Dermis blood vessel endothelial cell (primary cell): ENCODE results near the gene BROX. TPM values are rescaled to one million over a fixed set of nuclear protein-coding genes. Genes with fewer than 3 reads are reported as not detected.
"Not testable (repeated sequence)": the region's sequence is repeated elsewhere in the genome, so short reads cannot be mapped to it uniquely, and the experiment has no call there.

ENCODE experiments used
- DNase-seq: peaks from one replicate; pipeline ENCODE4 v3.0.0; 2010
- total RNA-seq: library from RNA; depleted of rRNA; stranded (reverse); fragments of >200 nt; gene quantifications from 2 replicates; pipeline ENCODE4 v1.2.3, GENCODE V29; 2014

BROX gene, protein sequence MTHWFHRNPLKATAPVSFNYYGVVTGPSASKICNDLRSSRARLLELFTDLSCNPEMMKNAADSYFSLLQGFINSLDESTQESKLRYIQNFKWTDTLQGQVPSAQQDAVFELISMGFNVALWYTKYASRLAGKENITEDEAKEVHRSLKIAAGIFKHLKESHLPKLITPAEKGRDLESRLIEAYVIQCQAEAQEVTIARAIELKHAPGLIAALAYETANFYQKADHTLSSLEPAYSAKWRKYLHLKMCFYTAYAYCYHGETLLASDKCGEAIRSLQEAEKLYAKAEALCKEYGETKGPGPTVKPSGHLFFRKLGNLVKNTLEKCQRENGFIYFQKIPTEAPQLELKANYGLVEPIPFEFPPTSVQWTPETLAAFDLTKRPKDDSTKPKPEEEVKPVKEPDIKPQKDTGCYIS
- total RNA-seq = 46.6 and 63.0 TPM in 2 replicates

DNA sequence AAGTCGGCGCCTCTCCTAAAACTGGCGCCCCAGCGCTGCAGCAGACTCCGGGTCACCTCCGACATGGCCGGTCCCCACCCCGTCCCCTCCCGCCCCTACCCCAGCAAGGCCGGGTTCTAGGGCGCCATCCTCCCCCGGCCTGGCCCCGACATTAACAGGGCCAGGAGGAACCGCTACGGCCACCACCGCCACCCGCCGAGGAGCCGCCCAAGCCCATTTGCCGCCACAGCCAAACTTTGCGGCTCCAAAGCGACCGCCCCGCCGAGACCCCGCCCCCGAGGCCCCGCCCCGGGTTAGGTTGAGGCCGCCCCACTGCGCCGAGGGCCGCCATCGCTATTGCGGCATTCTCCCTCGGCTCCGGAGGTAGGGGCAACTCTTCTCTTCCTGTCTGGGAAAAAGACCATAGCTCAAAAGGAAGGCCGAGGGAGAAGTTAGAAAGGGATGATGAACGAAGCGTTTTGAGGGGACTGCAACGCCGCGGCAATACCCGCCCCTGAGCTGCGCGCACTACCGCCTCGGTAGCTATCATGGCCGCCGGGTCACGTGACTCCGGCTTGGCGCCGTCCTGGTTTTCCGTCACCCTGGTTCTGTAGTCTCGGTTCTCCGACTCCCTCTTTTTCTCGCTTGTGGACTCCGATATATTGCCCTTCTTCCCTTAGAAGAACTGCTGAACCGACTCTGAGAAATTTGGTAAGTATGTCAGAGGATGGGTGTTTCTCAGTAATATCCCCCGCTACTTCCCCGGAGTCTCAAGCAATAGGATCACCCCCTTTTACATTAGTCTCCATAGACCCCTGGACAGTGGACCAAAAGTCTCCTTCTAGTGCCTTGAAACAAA is at the start of gene BROX, which contains the start of gene AIDA:
TSS of gene BROX (plus strand) at position 312 of the 838 bp plus-strand sequence. CDS start 3,136 bp downstream, outside the sequence.
TSS of gene AIDA (minus strand) at position 239 of the 838 bp plus-strand sequence. CDS start at position 65, 174 bp downstream.
- DNase-seq = peak; percentile 90

DNA sequence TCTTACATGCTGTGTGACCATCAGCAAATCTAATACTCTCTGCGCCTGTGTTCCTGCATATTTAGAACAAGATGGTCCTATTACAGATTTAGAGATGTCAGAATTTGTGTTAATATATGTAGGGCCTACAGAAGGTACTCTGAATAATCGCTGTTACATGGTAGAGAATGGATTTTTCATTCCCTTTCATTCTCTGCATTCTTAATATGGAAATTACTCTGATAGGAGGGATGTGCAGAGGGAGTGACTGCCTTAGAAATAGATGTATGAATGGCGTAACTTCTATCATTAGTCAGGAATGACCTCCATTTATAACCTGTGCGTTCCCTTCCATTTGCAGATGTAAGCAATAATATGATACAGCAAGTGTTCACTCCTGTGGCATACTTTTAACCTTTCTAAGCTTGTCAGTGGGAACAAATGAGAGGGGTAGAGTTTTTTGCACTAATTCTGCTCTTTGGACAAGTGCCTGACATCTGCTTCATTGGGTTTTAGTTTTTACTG is 48.9 kb upstream of the BROX start:
- no peak for DNase-seq

DNA sequence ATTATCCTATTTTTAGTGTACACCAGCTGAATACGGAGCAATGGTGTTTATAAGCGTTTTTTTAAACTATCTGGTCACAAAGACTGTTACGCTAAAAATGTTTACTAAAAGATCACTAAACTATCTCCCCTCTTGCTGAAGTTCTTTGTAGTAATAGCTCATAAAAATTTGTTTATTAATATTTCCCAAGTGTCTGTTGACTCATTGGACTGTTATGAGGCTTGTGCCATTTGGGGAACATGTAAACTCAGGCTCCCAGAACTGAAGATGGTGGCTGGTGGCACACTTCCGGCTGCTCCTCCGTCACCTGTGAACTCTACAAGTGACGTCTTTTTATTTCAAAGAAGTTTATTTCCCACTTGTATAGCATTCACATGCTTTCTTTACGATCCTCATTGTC is 46.4 kb upstream of the BROX start:
- no peak for DNase-seq

DNA sequence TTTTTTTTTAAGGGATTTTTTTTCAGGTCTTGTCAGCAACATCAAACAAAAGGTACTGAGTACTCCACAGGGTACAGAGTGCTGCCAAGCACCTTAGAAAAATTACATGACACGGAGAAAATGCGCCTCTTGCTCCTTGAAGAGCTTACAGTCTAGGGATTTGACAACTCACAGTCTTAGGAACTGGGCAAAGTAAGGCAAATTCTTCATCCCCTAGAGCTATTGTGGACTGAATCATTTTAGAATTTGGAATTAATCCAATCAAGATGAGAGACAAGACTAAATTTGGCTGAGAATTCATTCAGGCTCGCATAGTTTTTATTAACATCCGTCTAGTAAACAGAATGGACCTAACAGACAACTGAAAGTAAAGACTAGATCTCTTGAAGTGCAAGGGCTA is 44.2 kb upstream of the BROX start:
- DNase-seq = not testable (repeated sequence)

DNA sequence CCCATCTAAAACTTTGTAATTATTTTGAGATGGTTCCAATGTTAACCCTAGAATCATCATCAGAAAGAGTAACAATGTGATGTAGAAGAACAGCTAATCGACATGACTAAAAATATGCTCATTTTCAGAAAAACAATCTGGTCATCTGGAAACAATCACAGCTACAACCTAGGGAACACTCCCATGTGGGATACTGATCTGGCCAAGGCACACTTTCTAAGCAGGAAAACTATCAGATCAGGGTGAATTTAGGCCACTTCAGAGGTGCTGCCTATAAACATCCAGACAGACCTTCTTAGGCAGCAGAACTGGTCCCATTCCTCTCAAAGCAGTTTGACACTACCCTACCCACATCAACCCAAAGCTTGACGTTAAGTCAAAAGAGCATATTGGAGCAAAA is 43.3 kb upstream of the BROX start:
- not testable (repeated sequence) for DNase-seq

DNA sequence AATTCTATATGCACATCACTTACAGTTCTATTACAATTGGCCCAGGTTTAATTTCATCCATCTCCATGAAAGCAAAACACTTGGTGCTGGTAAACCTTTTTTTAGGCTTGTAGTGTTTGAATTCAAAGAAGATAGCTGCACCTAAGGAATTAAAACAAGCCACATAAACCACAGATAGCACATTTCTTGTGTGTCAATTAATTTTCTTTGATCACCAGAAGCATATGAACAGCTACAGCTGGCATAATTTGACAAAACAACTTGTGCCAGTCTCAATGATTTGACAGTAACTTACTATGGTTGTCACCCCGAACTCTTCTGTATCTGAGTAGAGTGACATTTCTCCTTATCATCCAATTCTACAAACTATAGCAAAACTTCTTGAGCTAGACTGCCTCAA is 42.3 kb upstream of the BROX start:
- DNase-seq = no peak

DNA sequence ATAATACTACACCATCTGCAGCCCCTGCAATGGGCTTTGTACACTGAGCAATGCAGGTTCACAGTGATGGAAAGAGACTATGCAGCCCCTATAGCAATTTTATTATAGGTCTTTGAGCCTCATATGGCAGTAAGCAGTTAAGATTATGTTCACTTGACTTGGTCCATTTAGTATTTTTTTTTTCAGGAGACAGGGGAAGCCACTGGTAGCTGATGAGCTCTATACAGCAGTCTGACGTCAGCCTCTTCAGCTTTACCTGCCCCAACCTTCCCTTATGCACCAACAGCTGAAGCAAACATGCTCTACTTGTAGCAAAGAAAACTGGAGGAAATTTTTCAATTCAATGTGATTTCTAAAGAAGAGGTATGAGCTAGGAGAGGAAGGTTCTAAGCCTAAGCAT is 32.3 kb upstream of the BROX start:
- DNase-seq = no peak

DNA sequence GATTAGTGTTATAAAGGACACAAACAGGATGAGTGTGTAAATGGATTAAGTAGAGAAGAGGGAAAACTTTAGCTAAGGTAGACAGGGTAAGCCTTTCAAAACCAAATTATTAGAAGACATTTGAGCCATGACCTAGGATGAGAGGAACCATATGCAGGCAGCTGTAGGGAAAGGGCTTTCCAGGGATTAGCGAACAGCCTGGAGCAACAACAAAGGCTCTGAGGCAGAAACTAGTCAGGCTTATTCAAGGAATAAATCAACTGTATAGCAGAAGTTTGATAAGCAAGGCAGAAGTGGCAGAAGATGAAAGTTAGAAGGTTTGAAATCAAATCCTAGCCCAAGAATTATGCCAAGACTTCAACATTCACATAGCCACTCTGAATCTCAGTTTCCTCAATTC is 21.3 kb upstream of the BROX start:
- no peak for DNase-seq

DNA sequence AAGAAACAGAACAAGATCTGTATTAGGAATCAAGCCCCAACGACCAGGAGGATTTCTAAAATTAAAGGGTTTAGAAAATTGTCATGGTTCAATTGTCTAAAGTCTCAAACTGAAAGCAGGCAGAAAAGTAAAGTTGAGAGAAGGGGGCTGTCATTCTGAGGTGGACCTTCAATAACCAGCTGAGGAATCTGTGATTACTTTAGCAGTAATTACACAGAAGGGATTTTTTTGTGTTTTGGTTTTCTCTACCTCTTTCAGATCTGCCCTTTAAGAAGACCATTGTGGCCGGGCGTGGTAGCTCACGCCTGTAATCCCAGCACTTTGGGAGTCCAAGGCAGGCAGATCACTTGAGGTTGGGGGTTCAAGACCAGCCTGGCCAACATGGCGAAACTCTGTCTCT is 17.4 kb upstream of the BROX start:
- DNase-seq = no peak

DNA sequence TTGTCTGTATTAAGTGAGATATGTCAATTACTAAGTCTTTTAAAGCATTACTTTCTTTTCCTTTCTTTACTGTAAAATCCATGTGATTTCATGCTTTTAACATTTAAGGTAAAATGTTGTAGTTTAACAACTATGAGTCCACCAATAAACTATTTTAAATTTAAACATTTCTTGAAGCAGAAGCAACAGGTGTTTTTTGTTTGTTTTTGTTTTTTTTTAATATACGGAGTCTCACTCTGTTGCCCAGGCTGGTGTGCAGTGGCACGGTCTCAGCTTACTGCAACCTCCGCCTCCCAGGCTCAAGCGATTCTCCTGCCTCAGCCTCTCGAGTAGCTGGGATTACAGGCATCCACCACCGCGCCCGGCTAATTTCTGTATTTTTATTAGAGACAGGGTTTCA is 15.6 kb upstream of the BROX start:
- no peak for DNase-seq

DNA sequence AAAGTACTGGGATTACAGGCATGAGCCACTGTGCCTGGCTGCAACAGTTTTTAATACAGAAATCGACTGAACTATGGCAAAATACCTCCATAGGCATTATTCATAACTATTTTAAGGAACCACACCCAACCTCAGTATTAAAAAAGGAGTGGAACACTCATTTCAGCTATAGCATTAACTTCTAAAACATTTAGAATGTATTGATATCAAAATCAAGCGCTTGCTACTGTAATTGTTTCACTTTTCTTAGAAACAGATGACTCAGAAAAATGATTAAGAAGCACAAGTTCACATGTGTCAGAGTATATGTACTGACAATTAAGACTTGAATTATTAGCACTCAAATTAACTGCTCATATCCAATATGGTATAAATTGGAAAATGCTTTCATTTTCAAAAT is 15.2 kb upstream of the BROX start:
- DNase-seq = no peak

DNA sequence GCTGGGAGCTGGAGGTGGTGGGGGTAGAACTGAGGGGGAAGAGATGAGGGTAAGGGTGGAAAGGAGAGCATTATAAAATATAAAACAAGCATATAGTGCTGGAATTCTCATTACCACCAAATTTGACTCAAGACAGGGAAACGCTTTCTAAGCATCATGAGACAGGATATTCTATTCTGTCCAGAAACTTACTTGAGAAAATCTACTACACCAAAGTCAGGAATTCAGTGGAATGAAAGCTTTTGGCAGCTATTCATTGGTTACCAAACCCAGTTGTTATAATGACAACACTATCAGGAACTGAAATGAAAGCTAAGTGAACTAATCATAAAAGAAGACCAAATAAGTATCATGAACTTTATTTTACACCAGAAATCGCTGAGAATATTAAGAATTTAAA is 14.5 kb upstream of the BROX start:
- no peak for DNase-seq

DNA sequence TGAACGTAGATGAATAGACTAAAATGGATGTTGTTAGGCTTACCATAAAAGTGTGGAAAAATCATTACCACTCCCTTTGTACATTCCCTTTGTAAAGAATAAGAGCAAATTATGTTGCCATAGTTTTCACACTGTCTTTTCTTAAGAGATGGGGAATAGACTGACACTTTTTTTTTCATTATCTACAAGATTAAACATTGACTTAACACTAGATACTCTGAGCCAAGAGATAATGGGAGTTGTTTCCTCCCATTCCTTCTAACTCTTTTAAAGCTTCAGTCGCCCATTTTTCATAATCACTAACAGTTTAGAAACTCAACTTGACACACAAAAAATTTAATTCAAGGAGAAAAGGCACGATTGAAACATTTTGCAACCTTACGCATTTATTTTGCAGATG is 10.2 kb upstream of the BROX start:
- no peak for DNase-seq

DNA sequence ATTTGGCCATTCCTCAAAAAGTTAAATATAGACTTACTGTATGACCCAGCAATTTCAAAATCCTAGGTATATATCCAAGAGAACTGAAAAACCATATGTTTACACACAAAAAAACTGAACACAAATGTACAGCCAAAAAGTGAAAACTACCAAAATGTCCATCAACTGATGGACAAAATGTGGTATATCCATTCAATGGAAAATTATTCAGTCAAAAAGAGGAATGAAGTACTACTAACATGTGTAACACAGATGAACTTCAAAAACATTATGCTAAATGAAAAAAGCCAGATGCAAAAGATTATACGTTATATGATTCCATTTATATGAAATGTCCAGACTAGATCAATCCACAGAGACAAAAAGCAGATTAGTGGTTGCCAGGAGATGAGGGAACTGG is 8.1 kb upstream of the BROX start:
- no peak for DNase-seq

DNA sequence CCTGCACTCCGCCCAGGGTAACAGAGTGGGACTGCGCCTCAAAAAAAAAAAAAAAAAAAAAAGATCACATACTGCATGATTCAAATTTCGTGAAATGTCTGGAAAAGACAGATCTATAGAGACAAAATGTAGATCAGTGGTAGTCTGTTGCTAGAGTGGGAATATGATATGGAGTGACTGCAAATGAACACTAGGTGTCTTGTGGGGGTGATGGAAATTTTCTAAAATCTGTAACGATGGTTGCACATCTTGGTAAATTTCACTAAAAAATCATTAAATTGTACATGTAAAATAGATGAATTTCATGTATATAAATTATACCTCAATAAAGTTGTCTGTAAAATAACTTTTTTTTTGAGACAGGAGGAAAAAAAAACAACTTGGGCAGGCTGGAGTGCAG is 5.5 kb upstream of the BROX start:
- DNase-seq = no peak

DNA sequence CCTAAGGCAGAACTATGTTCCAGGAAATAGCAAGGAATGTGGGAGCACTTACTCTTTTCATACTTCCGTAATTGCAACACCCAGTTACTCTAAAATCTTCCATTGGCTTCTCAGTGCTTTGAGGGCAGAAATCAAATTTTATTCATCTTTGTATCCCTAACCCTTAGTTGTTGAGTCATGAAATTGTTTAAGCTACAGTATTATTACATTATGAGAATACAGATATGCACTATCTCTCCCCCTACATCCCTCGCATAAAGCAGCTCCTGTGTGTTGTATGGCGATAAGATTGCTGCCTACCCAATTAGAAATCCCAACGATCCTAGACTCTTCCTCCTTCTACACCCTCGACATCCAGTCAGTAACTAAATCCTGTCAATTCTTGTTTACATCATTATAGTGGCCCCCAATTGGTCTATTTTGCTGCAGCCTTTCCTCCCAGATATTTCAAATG is 2.6 kb upstream of the BROX start:
- DNase-seq = no peak

DNA sequence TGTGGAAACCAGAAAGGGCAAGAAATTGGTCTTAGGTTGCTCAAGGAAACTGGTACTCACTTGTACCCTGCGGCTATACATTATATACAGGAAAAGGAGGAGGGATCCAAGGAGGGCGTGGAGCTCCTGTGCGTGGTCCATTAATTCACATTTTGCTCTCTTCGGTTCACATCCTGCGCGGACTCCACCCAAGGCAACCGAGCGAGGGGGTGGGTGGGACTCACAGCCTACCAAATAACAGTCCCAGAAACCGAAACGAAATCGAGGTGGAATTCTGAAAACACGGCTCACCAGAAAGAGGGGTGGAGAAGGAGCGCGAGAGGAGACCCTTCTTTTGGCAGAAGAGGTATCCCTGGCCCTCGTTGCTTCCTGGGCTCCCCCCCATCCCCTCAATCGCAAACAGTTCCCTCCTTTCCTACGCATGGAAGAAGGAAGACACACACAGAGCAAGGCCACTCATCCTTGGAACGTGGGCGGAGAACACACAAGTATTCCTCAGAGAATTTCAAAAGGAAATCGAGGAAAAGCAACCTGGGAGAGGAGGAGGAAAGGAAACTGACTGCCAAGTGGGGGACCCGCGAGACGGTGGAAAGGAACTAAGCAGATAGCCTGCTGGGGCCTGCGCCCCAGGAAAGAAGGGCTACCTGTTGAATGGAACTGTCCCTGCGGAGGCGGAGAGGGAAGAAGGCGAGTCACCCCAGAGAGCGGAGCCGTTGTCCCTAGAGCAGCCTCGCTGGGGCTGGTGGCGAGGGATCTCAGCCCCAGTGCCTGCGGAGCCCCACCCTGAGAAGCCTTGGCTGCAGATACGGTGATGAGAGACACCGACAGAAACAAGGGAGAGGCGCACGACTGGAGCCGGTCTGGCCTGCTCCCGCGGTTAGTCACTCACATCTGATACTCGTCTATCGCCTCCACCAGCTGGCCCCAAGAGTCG is 778 bp upstream of the BROX start:
- DNase-seq = peak; percentile 64

DNA sequence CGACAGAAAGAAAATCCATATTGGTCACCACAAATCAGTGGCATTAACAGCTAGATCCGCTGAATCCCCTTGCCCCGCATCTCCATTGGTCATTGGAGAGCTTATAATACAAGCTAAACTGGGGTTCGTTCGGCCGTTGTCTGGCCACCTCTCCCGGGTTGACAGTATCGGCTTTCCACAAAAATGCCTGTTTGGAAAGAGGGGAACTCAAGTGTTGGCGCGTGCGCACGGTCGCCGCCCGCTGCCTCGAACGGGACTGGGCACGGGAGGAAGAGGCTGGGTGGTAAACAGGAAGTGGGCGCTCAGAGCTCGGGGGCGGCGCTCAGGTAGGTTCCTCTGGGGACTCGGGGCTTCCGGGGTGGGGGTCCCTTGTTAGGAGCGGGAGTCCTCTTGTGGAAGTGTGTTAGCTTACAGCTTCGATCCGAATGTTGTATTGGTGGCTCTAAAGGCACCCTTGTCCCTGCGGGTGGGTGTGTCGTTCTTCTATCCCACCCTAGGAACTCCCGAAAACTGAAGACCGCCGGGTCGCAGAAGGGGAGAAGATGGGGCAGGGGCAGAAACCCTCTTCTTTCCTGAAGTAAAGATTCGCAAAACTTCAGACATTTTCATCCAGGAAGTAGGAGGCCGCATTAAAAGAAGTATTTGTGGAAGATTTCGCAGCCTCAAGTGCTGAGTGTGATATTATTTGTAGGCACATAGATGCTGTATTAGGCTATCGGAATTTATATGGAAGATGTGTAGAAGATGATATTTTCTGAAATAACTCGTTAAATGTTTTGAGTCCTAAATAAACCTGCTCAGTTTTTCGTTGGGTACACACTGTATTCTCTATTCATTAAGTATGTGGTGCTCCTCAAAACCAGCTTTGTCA is 962 bp downstream of the BROX start:
- peak; percentile 98 for DNase-seq

DNA sequence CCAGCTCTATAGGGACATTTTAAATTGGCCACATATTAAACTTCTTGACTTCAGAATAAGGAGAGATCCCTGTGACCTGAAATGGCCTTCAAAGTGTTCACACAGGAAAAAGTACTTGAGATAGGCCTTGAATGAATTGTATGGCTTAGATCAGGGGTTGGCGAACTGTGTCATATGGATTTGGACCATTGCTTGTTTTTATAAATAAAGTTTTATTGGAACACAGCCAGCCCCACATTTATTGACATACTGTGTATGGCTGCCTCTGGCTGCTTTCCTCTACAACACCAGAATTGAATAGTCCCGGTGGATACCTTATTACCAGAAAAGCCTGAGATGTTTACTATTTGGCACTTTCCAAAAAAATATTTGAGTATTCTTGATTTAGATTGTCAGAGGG is 4.0 kb downstream of the BROX start:
- DNase-seq = no peak

DNA sequence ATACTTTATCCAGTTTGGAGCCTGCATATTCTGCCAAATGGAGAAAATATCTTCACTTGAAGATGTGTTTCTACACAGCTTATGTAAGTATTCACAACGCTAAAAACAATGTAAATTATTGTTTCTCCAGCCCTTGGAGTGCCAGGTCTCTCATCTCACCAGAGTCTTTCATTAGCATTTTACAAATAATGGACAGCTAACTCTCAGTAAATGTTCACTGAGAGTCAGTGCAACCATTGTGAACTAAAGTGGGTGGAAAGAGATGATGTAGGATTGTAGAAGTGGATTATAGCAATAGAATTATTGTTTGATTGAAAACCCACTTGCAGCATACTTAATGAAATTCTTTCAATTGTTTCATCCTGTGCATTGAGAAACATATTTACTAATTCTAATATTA is 16.4 kb downstream of the BROX start:
- DNase-seq = no peak

DNA sequence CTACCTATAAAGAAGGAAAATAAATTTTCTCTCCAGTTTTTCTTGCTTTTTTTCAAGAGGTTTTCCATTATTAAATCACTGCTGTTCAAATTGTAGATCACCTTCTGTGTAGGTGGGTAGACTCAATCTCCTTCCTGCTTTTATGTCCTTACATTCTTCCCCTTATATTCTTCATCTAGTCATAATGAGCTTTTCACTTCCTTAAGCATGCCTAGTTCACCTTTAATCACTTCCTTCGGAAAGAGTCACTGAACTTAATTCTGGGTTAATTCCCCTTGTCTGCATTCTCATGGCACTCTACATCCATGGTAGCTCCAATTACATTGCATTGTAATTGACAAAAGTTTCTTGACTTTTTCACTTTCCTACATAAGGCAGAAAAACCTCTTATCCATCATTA is 18.5 kb downstream of the BROX start:
- no peak for DNase-seq
